NCI-H2227 treated with DMSO at 0.1 percent for 48 hours (cell line): ENCODE measurements around the gene TAAR9.

Experiments
- DNase-seq: peaks from one replicate; lab custom pipeline; 2025; lab: John Stamatoyannopoulos, UW

TAAR9 gene

GRCh38 chr6:132537977-132538376 lies at the start of gene TAAR9:
TAAR9 (plus strand) TSS chr6:132538277; CDS start chr6:132538290, 13 bp downstream.
- no peak for DNase-seq

- no peak for DNase-seq
These were observed 48.7 kb upstream of the TAAR9 start for GRCh38 chr6:132489376-132489775.

DNA sequence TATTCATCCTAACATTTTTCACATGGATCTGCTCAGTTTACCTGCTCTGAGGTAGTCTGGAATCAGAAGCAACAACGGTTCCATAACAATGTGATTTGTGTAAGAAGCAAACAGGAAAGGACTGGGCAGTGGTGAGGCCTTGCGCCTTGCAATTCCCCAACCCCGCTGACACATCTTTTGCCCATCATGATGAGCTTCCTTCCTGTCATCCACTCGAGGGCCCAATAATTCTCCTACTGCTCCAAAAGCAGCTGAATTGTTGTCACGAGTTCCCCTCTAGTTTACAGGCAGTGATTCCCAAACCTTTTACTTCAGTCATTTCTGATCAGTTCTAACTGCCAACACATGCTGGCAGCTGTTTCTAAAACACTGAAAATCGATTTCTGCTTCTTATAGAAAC lies 48.1 kb upstream of the TAAR9 start:
- DNase-seq = no peak

- DNase-seq = no peak
These were observed 47.4 kb upstream of the TAAR9 start for GRCh38 chr6:132490478-132491204.

DNA sequence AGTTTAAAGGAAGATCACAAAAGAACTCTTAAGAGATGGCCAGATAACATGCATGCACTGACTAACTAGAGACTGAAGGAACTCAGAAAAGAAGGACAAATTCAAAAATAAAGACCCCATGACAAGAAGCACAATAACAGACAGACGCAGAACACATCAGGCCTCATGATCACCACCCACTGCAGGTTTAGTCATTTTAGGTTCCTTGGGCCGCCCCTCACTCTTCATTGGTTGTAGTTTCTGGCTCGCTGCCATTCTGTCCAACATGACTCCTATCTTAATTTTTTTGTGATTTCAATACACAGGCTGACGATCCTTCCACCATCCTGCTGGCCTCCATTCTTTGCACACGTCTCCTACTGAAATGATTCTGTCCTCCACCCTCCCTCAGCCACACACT lies 46.8 kb upstream of the TAAR9 start:
- DNase-seq = no peak

DNA sequence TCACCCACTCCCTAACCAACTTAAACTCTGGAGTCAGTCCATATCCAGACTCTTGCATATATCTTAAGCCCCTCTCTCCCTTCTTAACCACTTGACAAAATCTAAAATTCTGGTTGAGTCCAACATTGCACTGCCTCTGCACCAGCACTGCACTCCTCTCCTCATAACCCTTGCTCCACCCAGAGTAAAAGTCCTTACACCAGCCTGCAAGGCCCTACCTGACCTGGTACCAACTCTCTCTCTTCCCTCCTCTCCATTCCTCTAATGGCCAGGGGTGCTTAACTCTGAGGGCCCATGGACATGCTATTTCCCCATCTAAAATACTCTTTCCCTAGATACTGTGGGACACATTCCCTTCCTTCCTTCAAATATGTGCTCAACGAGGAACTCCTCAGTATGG lies 46.2 kb upstream of the TAAR9 start:
- no peak for DNase-seq

DNA sequence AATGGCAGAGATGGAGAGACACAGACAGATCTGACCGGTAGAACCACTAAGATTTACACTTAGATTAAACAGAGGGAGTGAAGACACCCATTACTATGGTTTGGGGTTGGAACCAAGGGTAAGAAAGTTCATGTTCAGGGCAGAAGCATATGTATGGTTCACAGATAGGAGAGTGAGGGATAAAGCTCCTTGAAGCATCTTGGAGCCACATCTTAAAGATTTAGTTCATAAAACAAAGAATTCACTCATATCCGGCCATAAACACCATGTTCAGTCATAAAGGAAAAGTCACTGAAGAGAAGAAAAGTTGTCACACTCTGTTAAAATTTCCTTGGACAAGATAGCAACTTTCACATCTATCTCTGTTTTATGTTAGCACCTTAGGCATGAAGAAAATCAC lies 43.1 kb upstream of the TAAR9 start:
- DNase-seq = no peak

- no peak for DNase-seq
These were observed 42.4 kb upstream of the TAAR9 start for GRCh38 chr6:132495604-132496079.

DNA sequence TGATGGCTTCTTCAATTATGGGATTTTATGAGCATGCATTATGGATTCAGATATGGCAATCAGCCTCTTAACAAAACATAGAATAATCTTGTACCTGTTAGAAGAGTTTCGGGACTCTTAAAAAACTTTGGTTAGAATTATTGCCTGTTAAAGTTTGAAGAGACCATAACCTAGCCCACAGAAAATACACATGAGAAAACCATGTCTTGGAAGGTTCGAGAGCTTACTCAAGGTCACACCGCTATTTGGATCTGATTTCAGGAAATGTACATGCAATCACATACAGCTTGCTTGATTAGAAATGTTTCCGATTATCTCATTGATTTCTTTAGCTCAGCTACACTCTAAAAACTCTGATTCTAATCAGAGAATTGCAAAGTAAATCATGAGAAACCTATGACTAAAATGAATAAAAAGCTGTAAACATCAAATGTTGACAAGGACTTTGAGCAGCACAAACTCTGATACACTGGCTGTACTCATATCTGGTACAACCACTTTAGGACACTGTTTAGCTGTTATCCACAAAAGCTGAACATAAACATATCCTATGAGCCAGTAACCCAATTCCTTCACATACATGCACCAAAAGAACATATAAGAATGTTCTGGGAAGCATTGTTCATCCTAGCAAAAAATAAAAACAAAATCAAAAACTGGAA lies 41.4 kb upstream of the TAAR9 start:
- no peak for DNase-seq

DNA sequence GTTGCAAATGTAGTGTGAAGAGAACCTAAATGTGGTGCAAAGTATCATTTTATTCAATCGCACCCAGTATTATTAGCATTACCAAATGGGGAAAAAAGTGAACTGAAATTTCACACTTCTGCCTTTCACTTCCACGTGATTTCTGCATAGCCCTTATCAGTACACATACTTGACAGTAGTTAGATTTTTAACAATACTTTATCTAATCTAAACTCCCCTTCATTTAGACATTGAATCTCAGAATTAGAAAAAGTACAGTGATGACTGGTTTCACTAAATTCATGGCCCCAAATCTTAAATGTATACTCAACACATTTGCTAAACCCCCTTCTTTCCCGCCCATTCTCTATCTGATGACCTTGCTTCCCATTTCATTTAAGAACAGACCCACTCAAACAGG lies 39.4 kb upstream of the TAAR9 start:
- no peak for DNase-seq

DNA sequence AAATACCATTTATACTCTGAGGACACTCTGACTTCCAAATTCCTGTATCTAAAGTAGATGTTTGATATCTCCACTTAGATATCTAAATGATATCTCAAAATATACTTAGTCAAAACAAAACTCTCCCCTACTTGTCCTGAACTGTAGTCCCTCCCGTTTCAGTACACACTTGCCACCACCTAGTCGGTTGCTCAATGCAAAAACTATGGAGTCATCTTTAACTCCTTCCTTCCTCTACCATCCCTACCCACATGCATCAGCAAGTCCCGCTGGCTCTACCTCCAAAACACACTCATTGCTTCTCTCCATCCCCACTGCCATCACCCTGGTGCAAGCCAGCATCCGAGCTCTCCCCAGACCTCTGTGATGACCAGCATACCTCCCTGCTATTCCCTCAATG lies 38.3 kb upstream of the TAAR9 start:
- no peak for DNase-seq

DNA sequence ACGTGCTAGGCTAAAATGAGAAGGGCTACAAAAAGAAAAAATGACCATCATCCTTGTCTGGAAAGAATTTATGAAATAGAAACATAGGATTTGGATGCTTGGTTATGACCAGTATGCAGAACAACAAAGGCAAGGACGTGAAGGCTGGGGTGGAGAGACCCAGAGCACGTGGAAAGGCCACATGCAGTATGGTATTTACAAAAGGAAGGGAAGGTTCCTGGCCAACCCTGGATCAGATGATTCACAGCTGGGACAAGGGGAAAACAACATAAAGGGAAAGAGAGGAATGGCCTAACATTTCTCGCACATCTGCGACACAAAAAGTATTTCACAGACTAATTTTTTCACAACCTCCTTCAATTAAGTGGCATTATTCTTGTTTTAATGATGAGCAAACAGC lies 33.3 kb upstream of the TAAR9 start:
- DNase-seq = no peak

DNA sequence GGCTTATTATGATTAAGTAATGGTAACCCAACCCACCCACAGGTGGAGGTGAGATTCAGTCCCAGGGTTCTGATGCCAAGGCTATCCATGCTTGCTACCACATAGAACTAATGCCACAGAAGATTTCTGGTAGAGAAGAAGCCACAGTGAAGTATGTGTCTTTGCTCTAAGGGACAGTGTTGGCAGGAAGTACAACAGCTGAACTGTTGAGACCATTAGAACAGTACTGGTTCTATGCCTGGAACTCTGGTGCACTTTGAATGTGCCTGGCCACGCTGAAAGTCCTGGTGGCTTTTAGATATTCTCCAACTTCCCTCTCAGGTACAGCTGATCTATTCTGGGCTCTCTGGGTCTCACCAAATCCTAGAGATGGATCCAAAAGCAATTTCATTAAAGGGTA lies 32.9 kb upstream of the TAAR9 start:
- DNase-seq = no peak

- no peak for DNase-seq
These were observed 31.6 kb upstream of the TAAR9 start for GRCh38 chr6:132506461-132506860.

DNA sequence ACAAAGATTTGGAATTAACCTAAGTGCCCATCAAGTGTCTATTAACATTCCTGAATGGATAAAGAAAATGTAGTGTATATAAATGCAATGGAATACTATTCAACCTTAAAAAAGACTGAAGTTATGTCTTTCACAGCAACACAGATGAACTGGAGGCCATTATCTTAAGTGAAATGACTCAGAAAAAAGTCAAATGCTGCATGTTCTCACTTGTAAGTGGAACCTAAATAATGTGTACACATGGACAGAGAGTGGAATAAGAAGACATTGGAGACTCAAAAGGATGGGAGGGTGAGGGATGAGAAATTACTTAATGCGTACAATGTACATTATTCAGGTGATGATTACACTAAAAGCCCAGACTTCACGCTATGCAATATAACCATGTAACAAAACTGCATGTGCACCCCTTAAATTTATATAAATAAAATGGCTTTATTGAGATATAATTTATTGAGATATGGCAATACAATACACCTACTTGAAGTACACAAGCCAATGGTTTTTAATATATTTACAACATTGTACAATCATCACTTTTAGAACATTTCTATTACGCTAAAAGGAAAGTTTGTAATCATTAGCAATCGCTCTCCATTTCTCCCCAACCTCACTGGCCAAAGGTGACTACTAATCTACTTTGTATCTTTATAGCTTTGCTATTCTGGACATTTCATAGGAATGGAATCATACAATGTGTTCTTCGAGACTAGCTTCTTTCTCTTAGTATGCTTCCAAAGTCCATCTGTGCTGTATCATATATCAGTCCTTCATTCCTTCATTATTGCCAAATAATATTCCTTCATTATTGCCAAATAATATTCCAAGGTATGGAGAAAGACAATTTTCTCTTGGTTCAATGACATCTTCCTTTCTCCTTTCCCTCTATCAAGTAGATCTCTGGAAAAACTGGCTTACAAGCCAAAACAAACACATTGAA lies 30.9 kb upstream of the TAAR9 start:
- no peak for DNase-seq

DNA sequence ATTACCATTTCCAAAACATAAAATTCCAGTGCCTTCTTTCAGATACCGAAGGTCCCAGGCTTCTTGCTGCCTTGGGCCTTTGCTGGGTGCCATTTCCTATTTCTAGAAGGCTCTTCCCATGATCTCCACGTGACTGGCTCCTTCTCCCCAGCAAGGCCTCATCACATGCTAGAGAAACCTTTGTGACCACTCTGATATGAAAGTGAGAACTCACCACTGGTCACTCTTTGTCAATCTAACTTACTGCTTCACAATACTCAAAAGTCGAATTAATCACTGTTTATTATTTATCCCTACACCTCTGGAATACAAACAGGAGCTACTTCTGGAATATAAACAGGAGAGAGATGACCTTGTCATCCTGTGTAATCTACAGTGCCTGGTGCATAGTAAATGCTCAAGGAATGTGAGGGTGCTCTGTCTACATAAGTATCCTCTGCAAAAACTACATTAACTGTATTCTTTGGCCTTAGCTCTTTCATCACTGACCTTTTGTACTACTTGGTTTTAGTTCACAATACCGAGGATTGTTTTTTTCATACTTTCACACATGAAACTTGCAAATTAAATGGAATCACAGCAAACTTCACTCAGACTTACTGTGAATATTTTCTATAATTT lies 26.8 kb upstream of the TAAR9 start:
- DNase-seq = no peak

GRCh38 chr6:132511831-132512220 lies 26.3 kb upstream of the TAAR9 start:
- no peak for DNase-seq

DNA sequence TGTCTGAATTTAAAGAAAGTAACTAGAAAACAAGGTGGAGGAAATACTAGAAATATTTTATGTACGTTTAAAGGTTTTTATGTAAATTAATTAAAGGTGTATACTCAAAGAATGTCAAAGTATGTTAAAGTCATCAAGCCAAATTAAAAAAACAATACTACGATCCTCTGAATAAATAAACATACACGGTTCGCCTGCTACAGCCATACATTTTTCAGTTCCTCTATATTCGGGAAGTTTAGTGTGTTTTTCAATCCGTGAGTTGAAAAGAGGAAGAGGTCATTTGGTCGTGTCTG lies 25.8 kb upstream of the TAAR9 start:
- no peak for DNase-seq

DNA sequence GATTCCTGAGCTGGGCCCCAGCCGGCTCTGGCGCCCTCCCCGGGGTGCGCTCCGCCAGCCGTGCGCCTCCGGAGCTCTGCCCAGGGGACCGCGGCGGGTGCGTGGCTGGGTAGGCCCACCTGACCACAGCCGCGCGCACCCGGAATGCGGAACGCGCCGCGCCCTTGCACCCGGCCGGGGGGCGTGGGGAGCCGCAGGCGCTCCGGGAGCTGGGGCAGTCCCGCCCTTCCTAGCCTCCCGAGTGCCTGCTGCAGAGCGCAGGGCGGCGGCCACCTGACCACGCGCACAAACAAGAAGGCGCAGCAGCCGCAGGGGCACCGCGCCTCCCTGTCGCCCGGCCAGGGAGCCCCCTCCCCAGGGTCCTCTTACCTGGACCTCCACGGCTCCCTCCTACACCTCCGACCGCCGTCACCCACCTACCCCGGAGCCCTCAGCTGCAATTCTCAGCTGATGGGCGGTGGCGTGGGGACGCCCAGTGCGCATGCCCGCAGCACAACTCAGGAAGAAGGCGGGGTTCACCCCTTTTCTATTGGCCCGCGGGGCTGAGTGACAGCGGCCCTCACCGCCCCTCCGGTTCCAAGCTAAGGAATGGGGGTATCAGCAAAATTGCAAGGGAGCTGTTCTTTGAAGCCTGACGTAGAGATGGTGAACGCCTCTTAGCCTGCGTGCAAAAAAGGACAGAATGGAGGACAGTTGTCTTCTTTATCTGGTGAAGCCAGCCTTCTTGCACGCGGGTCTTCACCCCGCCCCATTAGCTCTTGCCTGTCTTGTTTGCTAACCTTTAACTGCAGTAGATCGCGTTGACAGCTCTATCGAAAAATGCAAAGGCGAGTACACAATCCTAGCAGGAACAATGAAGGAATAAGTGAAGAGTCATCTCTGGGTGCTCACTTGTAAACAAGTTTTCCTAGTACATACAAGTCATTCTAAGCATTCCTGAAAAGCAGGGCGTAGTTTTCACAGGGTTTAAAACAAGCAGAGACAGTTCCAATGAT lies 25.1 kb upstream of the TAAR9 start, which contains the start of gene STX7:
STX7 (minus strand) TSS at position 479 of the 995 bp plus-strand sequence. CDS start 9,586 bp downstream, outside the sequence.
- DNase-seq = peak; percentile 43

GRCh38 chr6:132513831-132514545 lies 24.1 kb upstream of the TAAR9 start:
- no peak for DNase-seq
